Cerebellar cortex (tissue), 1 donor: ENCODE results near the gene HOXD11.

ENCODE experiments used
- DNase-seq: peaks from one replicate; pipeline ENCODE4 v3.0.0-alpha.2; 2015; ENCODE audit warnings: low spot score

The HOXD11 gene

GRCh38 chr2:176149481-176149938 lies 42.4 kb downstream of the HOXD11 start:
- no peak for DNase-seq

DNA sequence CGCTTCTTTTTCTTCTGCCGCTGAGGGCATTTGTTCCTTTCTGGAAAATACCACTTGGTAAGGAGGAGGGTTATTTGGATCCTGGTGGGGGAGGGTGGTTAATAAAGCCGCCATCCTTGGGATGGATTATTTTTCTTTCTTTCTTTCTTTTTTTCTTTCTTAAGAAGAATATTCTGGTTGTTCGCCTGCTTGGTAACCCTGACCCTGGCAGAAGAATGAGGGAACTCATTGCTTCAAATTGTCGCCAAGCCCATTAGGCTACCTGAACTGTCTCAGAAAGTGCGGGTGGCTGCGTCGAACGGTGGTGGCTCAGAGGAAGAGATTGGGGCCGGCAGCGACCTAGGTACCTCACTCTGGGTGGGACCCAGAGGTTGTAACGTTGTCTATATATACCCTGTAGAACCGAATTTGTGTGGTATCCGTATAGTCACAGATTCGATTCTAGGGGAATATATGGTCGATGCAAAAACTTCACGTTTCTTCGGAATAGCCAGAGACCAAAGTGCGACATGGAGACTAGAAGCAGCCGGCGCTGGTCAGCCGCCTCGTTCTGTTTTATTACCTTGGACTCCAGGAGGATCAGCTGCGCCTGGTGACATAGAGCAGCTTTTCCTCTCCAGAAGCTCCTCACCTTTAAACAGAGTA lies 43.0 kb downstream of the HOXD11 start:
- no peak for DNase-seq

DNA sequence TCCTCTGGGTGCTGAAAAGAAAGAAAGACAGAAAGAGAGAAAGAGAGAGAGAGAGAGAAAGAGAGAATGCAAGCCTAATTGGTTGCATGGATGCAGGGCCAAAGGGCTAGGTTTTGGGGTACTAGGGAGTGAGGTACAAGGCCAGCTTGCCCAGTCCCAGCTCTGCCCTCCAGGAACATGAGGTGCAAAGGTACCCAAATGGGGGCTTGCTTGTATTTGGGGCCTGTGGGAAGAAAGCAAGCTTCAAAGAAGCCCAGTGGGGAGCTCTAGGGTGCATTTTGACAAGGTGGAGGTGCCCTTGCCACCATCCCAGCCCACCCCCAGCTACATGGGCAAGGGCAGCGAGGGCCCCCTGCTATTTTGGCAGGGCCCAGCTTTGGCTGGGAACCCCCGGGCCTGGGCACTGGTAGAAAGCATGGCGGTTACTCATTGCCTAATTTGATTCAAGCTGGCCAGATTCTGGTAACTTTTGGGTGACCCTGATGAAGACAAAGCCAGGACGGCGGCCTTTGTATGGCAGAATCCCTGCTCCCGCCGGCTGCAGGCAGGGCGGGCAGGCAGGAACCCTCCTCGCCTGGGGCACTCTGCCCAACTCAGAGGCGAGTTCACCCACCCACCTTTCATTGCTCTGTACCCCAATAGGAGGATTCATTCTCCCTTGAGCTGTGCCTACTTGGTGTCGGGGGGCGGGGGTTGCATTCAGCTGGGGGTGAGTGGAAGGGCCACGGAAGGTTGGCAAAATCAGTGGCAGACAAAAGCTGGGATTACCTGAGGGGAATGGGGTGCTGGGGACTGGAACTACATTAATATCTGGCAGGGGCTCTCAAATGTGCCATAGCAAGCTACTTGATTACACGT lies 43.7 kb downstream of the HOXD11 start:
- no peak for DNase-seq

DNA sequence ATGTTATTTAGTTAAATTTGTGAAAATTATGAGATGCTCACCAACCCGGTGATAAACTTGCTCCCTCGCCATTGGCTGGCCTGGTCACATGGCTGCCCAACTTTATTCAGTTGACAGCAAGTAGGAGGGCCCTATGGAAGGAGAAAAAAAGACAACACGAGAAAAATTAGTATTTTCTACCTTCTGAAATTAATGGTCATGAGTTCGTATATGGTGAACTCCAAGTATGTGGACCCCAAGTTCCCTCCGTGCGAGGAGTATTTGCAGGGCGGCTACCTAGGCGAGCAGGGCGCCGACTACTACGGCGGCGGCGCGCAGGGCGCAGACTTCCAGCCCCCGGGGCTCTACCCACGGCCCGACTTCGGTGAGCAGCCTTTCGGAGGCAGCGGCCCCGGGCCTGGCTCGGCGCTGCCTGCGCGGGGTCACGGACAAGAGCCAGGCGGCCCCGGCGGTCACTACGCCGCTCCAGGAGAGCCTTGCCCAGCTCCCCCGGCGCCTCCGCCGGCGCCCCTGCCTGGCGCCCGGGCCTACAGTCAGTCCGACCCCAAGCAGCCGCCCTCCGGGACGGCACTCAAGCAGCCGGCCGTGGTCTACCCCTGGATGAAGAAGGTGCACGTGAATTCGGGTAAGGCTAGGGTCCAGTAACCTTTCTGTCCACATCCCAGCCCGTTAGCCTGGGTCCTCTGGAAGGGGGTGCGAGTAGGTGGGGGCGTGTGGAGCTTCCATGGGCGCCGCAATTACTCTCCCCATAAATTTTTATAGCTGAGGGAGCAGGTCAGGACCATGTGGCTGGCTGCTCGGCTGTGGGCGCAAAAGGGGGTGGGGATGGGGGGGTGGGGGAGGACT lies 44.6 kb downstream of the HOXD11 start, which contains the start of gene HOXD4:
TSS of gene HOXD4 (plus strand) at position 109 of the 846 bp plus-strand sequence. CDS start at position 193, 84 bp downstream.
- no peak for DNase-seq

- no peak for DNase-seq
Measured at GRCh38 chr2:176152350-176153181, 45.5 kb downstream of the HOXD11 start.

GRCh38 chr2:176154576-176155252 lies 47.6 kb downstream of the HOXD11 start:
- DNase-seq: no peak

DNA sequence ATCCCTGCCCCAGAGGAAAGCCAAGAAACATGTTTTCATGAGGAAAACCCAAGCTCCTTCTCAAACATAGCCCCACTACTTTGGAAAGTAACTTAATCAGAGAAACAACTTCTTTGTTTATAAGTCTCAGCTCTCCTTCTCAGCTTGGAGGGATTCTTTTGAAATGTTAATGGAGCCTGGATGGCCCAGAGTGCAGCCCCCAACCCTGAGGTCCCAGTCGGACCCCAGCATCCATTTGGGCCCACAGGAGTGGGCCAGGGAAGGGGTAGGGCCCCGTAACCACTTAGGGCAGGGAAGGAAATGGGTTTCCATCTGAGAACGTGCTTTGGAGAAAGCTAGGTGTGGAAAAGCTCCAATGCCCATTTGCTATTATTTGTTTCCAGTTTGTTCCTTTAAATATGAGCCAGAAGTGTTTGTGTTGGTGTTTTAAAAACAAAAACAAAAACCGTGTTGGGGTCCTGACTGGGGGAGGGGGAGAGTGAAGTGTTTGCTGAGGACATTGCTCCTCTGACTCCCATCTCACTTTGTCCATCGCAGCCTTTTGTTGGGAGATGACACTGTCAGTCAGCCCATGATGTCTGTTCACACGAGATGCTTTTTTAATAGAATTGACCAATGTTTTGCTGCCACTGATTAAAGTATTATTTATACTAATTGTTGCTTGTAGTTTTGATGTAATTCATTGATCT lies 48.4 kb downstream of the HOXD11 start:
- no peak for DNase-seq

DNA sequence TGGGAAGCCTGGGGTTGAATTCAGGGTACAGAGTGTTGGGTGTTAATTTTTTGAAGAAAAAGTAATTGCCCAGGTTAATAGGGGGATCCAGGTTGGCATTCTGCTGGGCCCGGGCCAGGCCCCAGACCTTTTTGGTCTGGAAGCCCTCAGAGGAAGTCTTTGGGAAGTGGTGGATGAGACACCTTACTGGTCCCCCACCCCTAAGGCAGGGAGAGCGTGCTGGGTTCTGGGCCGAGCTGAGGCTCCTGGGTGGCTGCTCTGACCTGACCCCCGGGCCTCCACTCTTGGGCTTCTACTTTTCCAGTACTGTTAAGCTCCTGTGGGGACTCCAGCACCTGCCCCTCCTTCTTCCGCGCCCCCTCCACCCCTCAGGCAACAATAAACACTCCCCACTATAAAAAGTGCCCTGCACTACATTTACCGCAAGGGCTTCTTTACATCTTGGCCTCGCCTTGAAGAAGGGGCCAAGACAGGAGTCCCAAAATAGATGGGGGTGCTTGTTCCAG lies 49.3 kb downstream of the HOXD11 start:
- DNase-seq: no peak

- DNase-seq: no peak
Measured at GRCh38 chr2:176156807-176157498, 49.9 kb downstream of the HOXD11 start, which contains the start of gene HOXD3. HOXD3 (plus strand) TSS chr2:176157307; CDS start chr2:176169115, 11,808 bp downstream.

- no peak for DNase-seq
Measured at GRCh38 chr2:176157499-176158185, 50.6 kb downstream of the HOXD11 start.

GRCh38 chr2:176158186-176158591 lies 51.1 kb downstream of the HOXD11 start:
- DNase-seq: no peak

GRCh38 chr2:176158855-176159662 lies 52.0 kb downstream of the HOXD11 start:
- no peak for DNase-seq
